Activated CD4-positive, alpha-beta T cell treated with anti-CD3 and anti-CD28 coated beads, Interleukin-2, amount 50 U/mL, for 4 hours (primary cell): Measurements from ENCODE around the gene ADCK1.
"Not testable (repeated sequence)": the region's sequence is repeated elsewhere in the genome, so short reads cannot be mapped to it uniquely, and the experiment has no call there.

ENCODE experiments used
- DNase-seq, 2 experiments: peaks; one replicate each; pipeline ENCODE4 v3.0.0-alpha.2; 2020

The ADCK1 gene

DNA sequence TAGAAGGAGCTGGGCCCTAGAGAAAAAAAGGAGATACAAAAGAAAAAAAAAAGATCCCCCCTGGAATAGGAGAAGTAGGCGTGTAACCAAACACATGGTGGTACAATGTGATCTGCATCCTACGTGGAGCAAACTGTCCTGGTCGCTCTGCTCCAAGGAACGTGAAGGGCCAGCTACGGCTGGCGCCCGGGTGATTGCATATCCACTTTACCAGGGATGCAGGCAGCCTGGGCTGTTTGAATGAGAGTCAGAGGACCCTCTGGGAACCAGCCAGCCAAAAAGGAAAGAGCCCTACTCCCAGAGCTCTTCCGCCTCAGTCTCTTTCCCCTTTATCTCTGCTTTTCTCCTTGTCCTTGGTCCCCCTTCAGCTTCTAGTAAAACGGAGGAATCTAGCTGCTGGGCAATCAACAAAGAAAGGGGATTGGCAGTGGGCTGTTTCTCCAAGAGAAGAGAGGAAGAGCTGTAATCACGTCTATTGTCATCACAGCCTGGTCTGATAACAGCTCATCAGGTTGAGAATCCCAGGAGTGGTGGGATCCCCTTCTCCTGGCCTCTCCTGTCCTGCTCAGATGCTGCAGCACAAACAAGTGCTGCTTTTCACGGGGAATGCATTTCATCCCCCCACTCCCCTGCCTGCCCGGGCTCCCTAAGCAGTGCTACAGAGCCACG is 156.0 kb downstream of the ADCK1 start:
- no peak for DNase-seq

DNA sequence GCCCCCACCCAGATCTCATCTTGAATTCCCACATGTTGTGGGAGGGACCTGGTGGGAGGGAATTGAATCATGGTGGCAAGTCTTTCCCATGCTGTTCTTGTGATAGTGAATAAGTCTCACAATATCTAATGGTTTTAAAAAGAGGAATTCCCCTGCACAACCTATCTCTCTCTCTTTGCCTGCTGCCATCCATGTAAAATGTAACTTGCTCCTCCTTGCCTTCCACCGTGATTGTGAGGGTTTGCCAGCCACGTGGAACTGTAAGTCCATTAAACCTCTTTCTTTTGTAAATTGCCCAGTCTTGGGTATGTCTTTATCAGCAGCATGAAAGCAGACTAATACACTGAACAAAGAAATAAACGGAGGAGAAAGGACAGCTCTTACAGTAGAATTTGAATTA is 159.8 kb downstream of the ADCK1 start:
- DNase-seq: not testable (repeated sequence)

DNA sequence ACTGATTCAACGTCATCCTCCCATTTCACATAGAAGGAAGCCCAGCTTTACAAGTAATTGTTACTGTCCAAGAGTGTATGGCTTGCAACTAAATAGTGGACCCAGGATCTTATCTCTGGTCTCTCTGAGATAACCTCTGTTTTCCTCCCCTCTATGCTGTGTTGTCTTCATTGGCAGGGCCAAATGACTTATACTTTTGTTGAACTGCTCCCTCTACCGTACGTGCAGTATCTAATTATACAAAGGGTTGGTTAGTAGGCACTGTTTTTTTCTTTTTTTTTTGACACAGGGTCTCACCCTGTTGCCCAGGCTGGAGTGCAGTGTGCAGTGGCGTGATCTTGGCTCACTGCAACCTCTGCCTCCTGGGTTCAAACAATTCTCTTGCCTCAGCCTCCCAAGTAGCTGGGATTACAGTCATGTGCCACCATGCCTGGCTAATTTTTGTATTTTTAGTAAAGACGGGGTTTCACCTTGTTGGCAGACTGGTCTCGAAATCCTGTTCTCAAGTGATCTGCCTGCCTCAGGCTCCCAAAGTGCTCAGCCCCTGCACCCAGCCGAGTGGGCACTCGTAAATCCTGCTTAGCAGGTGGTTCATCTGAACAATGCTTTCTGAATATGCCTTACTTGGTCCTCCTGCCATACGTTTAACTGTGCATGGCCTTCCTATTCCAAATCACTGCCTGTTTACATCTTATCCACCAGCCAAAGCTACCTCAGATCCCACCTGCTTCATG is 162.1 kb downstream of the ADCK1 start:
- DNase-seq: no peak

DNA sequence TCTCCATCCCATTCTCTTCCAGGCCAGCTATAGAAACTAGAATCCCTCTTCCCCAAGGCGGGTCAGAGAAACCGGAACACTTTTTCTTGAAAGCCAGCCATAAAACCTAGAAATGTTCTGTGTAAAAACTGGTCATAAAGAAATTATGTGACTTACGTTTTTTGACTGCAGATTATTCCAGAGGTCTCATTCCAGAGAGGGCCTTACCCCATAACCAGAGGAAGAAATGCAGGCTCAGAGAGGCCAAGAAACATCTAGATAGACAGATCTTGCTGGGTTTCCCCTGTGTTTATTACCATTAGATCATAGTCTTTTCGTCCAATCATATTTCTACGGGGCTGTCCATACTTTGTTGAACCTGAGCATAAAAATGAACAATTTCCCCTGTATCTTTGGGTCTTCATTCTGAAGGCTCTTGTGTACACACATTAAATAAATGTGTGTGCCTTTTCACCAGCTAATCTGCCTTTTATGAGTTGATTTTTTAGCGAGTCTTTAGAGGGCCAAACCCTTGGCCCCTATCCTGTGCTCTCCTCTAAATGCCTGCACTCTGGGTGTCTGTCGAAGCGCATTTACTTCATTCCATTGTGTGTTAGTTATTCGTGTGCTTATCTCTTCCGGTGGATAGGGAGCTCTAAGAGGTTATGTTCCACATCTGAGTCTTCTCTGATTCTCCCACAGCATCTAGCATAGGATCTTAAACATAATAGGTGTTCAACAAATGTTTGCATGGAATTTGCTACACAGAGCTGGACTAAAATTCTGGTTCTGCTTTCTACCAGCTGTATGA is 163.0 kb downstream of the ADCK1 start:
- DNase-seq: no peak

DNA sequence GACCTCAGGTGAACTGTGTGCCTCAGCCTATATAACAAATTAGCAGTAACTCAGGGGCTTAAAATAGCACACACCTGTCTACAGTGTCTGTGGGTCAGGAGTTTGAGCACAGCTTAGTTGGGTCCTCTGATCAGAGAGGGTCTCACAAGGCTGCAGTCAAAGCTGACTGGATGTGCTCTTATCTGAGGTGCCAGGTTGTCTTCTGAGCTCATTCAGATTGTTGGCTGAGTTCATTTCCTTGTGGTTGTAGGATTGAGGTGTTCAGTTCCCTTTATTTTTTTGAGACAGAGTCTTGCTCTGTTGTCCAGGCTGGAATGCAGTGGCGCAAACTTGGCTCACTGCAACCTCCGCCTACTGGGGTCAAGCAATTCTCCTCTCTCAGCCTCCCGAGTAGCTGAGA is 164.7 kb downstream of the ADCK1 start:
- DNase-seq: no peak

DNA sequence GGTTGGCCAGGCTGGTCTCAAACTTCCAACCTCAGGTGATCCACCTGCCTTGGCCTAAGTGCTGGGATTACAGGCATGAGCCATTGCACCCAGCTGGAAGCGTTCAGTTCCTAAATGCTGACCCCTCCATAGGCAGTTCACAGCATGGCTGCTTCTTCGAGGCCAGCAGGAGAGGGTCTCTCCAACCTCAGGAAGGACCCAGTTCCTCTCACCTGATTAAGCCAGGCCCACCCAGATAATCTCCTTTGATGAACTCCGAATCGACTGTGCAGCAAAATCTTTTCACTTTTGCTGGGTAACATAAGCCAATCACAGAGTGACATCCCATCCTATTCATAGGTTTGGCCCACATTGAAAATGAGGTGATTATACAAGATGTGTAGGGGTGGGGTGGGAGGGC is 165.1 kb downstream of the ADCK1 start:
- no peak for DNase-seq

DNA sequence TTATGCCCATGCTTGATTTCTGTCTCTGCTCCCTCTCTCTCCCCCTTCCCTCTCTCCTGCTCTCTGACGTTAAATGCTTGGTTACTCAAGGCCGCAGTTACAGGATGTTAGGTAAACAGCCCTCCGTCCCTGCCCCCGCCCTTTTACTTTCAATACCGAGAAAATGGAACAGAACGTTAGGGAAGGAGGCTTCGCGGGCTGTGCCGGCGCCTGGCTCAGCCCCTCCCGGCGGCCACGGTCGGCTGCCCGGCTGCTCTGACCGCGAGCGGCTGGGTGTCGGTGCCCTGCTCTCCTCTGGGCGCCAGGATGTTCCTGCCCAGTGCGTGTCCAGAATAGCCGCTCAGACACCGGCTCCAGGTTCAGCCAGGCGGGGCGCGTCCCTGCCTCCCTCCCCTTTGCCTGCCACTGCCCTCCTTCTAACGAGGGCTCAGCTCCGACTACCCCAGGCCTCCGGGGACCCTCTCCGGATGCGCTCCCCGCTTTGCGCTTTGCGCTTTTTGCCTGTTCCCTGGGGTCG is 166.1 kb downstream of the ADCK1 start:
- DNase-seq: no peak

DNA sequence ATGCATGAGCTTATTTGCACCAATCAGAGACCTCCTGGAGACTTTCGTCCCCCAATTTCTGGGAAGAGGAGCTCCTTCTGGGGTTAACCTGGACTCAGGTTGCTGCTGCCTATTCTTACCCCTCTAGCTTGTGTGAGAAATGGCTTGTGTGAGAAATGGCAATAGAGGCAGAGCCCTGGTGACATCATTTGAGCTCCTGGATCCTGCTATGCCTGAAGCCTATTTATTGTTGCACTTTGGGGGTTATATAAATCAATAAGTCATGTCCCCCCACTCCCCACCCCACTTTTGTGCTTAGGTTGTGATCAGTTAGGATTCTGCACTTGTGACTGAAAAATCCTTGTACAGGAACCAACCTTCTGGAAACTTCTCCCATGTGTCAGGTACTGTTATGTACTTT is 167.2 kb downstream of the ADCK1 start:
- DNase-seq: no peak

DNA sequence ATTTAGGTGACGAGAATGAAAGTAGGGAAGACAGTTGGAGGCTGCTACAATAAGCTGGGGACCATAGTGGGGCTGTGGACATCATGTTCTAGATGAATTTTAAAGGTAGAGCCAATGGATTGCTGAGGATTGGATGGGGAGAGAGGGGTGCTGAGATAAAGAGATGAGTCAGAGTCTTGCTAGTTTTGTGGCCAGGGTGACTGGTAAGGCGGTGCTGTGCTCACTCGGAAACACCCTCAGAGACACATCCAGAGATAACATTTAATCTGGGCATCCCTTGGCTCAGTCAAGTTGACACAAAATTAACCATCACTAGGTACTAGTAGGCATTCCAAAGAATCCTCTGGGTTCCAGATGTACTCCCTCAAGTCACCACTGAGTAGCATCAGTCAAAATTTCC is 170.7 kb downstream of the ADCK1 start:
- no peak for DNase-seq

DNA sequence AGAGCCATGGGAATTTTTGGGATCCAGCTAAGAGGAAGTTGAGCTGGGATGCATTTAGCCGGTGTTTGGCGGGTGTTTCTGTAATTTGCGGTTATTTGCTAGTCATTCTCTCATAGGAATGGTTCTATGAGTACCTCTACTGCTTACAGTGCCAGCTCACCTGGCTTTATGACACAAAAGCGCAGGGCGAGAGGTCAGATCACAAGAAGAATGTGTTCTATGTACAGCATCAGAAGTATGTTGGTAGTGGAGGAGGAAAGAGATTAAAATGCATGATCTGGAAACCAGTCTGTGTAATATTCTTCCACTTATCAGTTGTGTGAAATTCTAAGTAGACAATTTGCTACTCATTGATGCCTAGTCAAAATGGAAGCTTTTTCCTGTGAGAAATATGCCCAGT is 173.3 kb downstream of the ADCK1 start:
- DNase-seq: no peak

DNA sequence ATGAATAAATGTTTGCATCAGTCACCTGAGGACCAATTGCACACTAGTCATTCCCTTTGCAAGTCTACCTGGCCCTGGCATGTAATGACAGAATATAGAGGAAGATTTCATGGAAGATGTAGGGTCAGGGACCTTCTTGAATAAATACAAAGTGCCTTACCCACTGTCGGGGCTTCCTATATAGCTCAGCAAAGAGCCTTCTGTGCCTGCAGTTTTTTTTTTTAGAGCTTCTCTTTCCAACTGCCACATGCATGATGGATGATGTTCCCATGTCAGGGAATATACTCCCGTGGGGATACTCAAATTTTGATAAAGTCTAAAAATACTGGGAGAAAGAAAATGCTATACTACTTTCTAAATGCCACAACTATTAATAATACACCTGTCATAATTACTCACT is 176.7 kb downstream of the ADCK1 start:
- no peak for DNase-seq

DNA sequence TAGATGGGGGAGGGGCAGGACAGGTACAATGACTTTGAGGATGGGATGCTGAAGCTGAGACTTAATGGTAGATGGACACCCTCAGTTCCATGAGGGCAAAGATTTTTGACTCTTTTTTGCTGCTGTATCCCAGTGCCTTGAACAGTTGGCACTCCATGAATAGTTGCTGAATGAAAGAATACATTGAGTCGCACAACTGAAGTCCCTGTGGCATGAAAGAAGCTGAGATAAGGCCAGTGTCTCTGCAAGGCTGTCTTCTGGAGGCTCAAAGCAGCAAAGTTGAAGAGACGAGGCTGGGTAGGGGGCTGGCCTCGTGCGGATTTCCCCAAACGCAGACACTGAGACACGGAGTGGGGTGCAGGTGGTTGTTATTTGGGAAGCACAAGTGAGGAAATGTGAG is 179.3 kb downstream of the ADCK1 start:
- DNase-seq: no peak

DNA sequence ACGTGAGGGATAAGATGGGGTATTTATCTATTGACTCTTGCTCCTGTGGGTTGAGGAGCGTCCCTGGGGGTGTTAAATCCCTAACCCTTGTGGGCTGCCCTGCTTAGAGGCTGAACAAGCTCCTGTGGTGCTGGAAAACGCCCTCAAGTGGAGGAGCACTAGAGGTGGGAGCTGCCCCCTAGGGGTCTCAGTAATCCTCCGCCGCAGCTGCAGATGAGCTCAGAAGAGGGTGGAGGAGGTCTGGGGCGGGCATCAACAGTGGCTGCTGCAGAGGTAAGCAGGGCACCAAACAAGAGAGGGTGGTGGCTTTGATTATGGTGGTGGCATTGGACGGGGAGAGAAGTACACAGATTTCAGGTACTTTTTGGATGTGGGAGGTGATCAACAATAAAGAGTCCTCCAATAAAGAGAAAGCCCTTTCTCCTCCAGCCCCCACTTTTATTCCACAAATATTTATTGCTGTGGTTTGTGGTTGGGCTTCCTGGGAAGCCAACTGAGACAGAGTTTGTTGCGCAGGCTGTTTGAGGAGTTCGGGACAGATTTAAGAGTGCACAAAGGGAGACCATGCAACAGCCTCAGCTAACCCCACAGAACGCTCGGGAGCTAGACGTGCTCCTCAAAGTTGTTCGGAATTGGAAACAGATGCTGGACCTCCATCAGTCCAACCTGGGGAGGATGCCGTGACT is 179.9 kb downstream of the ADCK1 start:
- DNase-seq: no peak

DNA sequence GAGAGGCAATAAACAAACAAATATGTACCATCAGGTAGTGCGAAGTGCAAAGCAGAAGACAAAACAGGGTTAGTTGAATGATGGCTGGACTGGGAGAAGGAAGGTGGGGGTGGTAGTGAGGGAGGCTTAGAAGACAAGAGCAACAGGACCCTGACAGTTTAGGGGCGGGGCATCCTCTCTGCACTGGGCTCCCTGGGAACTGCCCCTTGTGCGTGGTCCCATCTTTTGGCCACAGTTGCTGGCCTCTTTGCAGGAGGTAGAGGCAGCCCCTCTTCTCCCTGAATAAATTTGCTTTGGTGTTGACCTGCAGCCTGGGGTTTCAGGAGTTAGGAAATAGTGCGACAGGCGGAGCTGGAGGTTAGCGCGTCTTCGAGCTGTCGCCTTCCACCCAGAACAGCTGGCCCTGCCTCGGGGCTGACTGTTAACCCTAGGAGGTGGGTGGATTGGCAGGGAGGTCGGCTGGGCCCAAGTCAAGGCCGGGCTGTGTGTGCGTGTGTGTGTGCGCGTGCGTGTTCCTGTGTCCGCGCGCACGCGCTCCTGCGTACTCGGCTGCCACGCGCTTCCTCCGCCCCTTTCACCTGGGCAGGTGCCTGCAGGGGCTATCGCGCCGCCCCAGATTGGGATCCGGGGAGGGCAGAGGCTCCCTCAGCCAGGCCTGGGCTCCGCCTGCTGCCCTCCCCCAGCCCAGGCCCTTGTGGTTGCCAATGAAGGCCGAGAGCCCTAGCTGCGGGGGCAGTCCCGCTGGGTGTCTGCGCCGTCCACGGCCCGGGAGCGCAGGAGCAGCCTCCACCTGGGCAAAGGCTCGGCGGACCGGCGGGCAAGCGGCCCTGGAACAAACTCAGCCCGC is 180.8 kb downstream of the ADCK1 start:
- DNase-seq: no peak
